HG03457 (cell line): ENCODE measurements around the gene SLCO3A1.

Source experiments
- ATAC-seq: cut with Tn5 transposase; IDR thresholded peaks from one replicate; pipeline ENCODE4 v1.9.1; 2021; ENCODE audit warnings: moderate number of reproducible peaks; ENCODE audit not compliant: unreplicated experiment

The SLCO3A1 gene

DNA sequence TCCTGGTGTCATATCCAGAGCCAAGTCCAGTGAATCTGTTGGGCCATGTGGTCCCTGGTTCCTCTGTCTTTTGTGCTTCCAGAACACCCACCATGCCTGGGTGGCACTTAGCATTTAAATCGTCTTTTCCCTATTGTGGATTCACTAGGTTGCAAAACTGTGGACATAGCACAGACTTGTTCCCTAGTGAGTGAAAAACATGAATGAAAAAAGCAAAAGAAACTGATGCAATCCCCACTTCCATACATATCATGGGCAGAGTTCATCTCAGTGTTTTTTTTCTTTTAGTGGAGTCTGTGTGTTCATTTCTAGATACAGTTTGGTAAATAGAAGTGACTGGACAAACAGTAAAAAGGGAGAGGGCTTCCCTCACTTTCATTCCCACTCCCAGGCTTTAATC, 170.5 kb downstream of the SLCO3A1 start:
- ATAC-seq = no peak

DNA sequence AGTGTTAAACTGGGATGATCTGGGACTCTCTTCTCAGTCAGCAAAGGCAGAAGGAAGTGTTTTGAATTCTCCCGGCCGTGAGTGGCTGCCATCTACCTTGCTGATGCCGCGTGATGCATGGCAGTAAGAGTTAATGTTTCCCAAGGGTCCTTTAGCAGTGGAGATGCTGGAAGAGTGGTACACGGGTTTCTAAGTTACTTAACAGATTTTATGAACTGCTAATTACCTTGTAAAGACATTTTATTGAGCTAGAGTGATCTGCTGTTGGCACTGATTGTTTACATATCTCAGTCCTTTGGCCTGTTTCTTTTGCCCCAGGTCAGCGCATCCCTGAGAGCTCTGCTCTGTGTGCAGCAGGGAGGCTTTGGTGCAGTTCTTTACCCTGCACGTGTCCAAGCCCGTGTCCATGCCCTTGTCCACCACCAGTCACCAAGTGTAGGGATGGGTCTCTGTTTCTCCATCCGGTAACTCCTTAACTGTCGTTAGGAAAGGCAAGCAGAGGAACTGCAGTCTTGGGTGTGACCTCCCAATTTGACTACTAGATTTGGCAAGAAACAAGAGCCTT, 172.3 kb downstream of the SLCO3A1 start:
- ATAC-seq = no peak

DNA sequence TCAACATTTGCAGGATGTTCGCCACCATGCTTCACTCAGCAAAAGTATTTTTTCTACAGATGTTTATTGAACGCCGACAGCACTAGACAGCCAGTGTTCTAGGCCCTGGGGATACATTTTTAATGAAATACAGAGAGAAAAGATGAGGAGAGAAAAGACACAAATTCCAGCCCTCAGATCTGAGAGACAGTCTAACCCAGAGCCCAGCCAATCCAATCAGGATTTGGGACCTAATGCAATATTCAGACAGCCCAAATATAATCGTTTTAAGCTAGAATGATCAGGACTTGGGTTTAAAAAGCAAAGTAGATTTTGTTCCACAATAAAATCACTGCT, 174.8 kb downstream of the SLCO3A1 start:
- no peak for ATAC-seq

DNA sequence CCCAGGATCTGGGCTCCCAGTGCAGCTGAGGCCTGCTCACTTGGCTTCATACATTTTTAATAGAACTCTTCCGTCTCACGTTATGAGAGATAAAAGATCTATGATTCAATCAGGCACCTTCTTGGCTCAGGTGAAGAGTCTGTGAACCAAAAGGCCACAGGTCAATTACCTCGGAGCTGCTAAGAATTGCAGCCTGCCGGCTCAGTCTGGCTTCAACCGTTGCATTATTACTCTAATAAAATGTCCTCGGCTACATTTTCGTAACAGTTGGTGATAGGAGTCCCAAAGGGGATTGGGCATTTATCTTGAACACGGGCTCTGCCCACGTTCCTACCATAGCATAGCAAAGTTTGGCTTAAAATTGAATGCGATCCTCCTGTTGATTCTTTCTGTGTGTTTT, 176.3 kb downstream of the SLCO3A1 start:
- no peak for ATAC-seq

DNA sequence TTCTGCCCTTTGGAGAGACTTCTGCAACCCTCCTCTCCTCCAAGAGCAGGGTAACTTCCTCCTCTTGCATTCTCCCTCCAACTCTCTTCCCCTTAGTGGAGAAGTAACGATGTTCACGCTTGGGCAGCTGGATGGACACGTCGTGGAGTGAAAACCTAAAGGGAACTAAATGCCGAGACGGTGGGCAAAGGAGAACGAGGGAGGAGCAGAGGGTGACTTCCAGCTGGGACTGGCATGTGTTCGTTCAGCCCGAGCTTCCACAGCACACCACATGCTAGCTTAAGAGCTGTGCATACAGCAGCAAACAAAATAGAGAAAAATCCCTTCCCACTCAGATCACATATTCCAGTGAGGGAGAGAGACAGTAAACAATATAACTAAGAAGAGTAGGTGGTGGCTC, 179.8 kb downstream of the SLCO3A1 start:
- no peak for ATAC-seq

DNA sequence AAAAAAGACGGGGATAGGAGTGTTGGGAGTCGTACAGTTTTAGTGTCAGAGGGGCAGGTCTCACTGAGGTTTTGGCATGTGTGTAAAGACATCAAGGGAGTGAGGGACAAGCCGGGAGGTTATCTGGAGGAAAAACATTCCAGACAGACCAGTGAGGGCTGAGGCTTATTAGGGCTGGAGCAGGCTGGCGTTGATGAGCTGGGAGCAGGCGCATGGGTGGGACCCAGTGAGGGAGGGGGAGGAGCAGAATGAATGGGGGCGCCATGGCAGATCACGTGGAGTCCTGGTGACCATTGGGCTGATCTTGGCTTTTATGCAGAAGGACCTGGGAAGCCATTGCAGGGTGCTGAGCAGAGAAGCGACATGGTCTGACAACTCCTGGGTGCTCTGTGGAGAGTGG, 180.2 kb downstream of the SLCO3A1 start:
- no peak for ATAC-seq

DNA sequence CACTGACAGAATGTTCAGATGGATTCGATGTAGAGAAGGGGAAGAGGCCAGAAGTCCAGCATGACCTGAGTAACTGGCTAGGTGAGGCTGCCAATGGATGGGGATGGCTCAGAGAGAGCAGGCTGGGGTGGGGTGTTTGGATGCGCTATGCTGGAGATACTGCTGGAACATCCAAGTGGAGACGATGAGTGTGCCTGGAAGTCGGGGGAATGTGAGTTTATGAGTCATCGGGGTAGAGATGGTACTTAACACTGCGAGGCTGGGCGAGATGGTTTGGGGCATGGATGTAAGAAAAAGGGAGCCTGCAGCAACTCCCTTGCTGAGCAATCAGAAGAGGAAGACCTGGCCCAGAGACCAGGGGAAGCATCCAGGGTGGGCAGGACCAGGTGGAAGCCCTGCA, 180.7 kb downstream of the SLCO3A1 start:
- no peak for ATAC-seq

DNA sequence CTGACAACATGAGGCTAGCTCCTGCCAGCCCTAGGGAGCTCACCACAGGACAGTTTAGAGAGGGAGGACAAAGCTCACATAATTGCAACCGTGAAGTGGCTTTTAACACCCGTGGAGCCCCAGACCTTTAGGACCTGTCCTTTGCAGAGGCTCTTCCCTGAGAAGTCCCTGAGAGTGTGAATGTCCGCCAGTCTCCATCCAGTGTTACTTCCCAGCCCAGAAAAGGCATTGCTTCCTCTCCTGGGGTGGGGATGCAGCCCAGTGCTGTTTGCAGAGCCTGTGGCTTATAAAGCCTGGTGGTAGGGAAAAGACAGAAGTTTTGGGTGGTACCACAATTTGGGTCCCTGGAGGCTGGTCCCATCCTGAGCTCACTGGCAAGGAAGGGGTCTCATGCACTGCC, 182.0 kb downstream of the SLCO3A1 start:
- ATAC-seq = no peak

DNA sequence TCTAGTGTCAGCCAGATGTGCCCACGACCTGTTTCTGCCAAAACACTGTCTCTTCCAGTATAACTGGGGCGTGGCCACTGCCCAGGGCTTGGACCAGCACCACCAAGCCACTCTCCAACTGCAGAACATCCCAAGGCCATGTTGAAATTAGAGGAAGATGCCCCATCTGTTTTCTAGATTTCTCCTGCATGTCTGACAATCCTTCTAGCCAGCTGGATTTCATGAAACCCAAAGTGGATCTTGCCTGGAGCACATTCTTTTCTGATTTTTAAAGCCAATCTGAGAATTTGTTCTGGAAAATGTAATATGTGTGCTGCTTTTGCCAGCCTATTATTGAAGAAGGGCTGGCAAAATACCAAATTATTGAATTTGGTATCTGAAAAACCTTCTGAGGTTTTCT, 182.5 kb downstream of the SLCO3A1 start:
- no peak for ATAC-seq

DNA sequence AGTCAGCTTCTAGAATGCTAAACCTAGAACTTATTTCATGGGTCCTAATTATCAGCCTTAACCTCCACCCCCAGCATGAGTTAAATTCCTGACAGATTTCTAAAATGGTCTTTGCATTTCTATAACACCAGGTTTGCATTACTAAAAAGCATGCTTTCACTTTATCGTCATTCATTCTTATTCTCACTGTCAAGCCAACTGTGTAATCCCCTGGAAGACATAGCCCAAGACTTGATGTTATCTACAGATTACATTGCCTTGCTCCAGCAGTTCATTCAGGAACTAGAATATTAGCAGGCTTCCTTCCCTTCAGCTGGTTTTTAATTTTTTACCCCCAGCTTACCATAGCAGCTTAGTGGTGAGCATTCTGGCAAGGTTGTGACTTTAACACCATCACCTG, 184.0 kb downstream of the SLCO3A1 start:
- ATAC-seq = no peak

DNA sequence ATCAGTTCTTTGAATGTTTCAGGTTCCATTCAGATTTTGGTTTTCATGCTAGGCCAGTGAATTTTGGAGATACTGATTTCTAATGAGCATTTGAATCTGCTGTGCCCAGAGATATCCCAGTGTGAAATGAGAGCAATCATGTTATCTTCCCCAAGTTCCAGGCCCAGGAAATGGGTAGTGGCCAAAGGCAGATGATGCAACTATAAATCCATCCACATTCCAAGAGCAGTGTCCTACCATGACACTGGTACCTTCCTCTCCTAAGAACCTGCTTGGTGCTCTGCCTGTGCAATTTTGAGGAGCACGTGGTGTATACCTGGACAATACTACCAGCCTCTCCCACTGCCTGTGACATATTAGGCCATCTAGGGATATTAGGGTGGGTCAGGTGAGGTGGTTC, 186.8 kb downstream of the SLCO3A1 start:
- no peak for ATAC-seq

DNA sequence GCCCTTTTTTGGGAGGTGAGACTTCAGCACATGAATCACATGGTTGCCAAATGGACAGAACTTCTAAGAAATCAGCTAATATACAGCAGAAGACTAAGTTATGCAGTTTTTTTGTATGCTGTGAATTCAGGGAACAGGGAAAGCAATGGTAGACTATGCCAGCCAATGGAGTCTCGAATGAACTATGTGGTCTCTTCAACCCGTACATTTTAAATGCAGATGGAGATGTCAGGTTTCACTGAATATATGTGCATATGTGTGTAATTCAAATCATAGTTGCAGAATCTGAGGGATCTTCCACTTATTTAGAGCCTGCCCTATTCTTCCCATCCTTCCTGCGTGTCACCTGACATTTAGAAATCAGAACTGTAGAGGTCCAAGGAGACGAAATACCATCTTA, 187.9 kb downstream of the SLCO3A1 start:
- no peak for ATAC-seq

DNA sequence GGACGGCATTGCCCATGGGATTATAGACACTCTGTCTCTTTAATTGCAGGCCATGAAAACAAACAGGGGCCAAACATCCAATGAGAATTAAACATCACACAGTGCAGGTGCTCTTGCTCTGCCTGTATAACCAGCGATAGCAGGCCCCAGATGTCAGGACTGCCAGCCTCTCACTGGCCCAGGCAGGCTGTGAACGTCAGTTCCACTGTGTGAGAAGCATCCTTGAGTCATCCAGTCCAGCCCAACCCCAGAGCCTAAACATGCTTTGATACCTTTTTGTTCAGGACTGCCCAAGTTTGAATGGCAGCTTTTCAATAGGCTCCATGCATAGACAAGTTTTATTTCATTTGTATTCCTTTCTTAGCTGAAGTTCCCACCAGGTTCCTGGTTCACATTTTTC, 189.8 kb downstream of the SLCO3A1 start:
- ATAC-seq = no peak

DNA sequence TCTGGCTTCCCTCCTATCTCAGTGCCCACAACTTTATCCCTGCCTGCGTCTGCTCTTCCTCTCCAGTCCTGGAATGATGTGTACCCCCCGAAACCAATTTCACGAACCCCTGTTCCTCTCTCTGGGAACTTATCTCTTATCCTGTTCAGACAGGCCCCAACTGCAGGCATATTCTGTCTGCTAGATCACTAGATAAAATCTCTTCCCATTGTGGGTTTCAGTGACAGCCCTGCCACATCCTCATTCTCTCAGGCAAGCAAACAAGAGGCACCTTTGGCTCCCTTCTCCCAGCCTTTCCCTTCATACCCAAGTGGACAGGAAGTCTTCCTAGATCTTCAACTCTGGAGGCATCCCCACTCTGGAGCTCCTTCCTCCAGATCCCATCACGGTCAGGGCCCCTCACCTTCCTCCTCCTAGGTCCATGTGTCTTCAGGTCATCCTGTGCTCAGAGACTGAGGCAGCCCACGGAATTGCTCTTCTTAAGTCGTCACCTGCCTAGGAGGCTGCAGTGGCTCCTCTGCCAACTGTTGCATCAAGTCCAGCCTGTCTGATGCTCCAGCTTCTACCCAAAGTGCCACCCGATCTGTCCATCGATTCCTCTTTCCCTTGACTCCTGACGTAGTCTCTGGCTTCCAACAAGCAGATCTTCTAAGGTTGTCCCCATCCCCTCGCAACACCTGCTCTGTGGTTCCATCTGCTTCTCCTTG, 190.8 kb downstream of the SLCO3A1 start:
- ATAC-seq = no peak

DNA sequence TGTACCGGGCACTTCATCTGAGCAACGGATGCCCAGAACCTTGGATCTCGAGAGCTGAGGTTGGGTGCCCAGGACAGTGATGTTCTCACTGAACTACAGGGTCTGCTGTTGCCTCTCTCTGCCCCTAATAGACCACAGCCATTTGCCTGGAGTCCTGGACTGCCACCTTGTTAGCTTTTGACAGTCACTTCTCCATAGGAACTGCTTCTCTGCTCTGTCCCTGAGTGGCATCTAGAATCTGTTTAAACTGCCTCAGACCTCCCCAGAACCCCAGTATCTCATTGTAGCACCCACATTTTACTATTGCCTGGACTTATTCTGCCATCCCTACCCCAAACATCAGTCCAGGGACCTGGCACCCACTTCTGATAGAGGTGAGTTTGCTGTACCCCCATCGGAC, 194.4 kb downstream of the SLCO3A1 start:
- no peak for ATAC-seq

DNA sequence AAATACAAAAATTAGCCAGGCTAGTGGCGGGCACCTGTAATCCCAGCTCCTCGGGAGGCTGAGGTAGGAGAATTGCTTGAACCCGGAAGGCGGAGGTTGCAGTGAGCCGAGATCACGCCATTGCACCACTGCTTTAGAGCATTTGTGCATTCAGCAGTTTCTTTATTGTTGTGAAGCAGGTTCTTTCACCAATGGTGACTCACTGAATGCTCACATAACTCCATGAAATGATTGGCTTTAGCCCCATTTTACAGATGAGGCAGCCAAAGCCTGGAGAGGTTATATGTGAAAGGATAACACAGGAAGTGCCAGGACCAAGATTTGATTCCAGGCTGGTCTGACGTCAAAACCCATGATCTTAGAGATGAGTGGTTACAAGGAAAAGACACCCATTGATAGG, 195.2 kb downstream of the SLCO3A1 start:
- no peak for ATAC-seq

DNA sequence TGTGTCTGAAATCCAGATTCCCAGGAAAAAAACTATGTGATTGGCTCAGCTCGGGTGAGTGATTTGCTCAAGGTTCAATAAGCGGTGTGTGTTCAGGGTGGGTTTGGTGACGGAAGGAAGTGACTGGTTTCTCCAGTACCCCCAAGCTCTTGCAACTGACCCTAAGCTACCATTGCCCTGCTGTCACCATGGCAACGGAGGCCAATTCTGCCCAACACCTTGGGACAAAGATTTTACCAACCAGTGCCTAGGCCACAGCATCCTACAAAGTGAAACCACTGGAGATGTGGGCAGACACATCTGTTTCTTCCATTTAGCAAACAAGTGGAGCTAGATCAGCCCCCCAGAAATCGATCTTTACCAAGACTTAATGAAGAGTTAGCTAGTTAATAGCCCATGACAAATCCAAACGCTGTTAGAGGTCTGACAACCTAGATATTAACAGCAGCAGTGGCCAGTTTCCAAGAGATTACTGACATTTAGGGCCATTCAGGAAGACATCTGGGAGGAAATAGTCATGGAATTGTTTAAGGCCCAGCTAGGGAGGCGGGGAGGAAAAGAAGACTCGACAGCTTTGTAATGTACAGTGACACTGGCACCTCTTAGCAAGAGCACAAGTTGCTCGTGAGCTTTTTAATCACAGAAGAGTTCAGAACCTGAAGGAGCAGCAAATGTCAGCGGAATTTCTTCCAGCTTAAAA, 195.9 kb downstream of the SLCO3A1 start:
- no peak for ATAC-seq

DNA sequence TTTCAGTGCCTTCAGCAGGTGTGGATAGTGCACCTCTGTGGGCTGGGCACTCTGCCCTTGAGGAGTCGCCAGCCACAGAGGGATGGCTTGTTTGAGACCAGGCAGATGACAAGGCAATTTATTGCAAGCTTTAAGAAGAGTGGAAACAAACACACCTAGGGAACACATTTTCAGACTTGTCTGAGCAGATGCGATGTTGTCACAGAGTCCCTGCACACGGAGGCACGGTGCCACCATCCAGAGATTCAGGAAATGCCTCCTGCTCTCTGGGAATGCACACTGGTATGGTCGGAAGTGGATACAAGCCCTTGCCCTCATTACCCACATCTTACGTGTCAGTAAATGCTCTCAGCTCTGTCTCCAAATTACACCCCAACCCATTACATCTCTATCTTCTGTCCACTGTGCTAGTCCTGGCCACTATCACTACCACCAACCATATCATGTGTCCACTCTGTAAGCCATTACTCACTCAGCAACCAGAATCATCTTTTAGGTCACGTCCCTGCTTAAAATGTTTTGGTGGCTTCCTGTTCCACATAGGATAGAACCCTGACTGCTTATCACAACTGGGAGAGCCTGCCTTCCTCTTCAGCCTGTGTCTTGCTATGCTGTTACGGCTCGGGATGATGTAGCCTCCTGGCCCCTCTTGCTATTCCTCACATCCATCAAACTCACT, 196.9 kb downstream of the SLCO3A1 start:
- no peak for ATAC-seq

DNA sequence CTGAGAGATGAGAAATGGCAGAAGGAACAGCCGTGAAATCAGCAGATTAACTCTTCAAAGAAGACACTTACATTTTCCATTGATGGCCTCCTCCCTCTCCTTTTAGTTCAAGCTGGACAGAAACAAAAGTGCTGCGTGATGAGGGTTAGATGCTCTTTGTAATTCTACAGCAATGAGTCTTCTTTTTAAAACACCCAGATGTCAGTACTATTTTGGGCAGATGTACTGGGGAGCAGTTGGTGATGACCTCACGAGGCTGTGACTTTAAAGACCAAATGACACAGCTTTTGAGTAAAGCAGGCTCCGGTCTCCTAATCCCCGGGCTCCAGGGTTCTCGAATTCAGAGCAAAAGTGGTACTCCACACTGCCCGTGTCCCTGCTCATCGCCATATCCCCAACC, 198.2 kb downstream of the SLCO3A1 start:
- no peak for ATAC-seq

DNA sequence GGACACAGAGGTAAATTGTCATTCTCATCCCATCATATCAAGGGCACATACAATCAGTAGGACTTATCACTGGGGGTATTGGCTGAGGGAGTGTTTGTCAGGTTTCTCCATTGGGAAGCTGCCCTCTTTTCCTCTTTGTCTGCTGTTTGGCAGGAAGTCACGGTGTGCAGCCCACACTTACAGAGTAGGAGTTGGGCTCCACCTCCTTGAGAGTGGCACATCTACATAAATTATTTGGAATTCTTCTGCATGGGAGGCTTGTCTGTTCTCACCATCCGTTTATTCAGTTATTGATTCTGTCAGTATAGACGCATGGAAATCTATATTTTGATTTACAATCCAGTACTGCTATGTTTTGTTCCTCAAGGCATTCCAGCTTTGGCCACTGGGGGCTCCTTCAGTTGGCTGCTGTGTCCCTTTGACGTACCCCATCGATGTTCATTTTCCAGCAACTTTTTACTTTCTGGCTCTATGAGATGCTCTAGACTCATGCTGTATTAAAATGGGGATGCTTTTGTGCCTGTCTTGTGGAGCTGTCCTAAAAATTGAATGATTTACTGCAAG, 200.3 kb downstream of the SLCO3A1 start:
- no peak for ATAC-seq

DNA sequence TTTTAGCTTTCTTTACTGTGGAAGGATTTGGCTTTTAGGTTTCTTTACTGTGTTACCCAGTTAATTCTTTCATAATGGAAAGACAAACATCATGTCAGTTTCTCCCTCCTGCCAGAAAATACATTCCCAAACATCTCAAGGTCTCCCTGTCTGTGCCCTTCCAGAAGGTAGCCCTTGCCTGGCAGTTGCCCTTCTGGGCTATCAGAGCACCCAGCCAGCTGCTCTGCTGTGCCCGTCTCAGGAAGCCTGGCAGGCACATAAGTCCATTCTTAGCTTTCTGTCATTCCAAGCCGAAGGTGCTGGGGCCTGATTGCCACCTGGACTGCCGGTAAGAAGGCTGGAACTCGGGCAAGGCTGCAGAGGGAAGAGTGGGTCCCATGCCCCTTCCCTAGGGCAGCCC, 203.4 kb downstream of the SLCO3A1 start:
- no peak for ATAC-seq
